MG63 (cell line): ENCODE results near the gene GNAQ. TPM values are rescaled to one million over a fixed set of nuclear protein-coding genes. Genes with fewer than 3 reads are reported as not detected.
A peak's percentile ranks its signal among the peaks of the same experiment; 100 is the strongest.

Experiments
- DNase-seq: peaks from one replicate; pipeline ENCODE4 v3.0.0-alpha.2; 2020
- H3K27me3 ChIP-seq: fragments of 250-450 bp; sonication (Bioruptor Pico); 2 replicates; pipeline ENCODE4 v1.5.1; 2020; ENCODE audit warnings: mild to moderate bottlenecking, moderate library complexity
- H3K36me3 ChIP-seq: fragments of 250-450 bp; sonication (Bioruptor Pico); 2 replicates; pipeline ENCODE4 v1.5.1; 2020; ENCODE audit warnings: mild to moderate bottlenecking, moderate library complexity
- H3K4me3 ChIP-seq: fragments of 250-450 bp; sonication (Bioruptor Pico); 2 replicates; pipeline ENCODE4 v1.5.1; 2020; ENCODE audit warnings: mild to moderate bottlenecking, moderate library complexity
- H3K9me3 ChIP-seq: fragments of 250-450 bp; sonication (Bioruptor Pico); 2 replicates; pipeline ENCODE4 v1.5.1; 2020; ENCODE audit warnings: mild to moderate bottlenecking, moderate library complexity
- total RNA-seq: library from RNA; depleted of rRNA; stranded (reverse); fragments of >200 nt; shearing (Covaris generic); gene quantifications from 2 replicates; pipeline ENCODE4 v1.2.3, GENCODE V29; 2014; ENCODE audit warnings: low replicate concordance

Gene GNAQ
- total RNA-seq, 1 experiment from 2014 or later, result 20.2 TPM

GRCh38 chr9:77966718-77967117 lies 64.9 kb downstream of the GNAQ start:
- H3K9me3 ChIP-seq, result no peaks in the 10 kb centered on the region

GRCh38 chr9:77965445-77966123 lies 66.0 kb downstream of the GNAQ start:
- Histone ChIP-seq H3K4me3 (no peak overlapping the region), H3K36me3 (no peaks in the 10 kb centered on the region)

More at GRCh38 chr9:77966718-77967117, 64.9 kb downstream of the GNAQ start:
- H3K27me3 ChIP-seq, result no peaks in the 10 kb centered on the region
- no peak overlapping the region for H3K4me3 ChIP-seq
- no peak for DNase-seq
- no peaks in the 10 kb centered on the region for H3K36me3 ChIP-seq

GRCh38 chr9:77964258-77964657 lies 67.4 kb downstream of the GNAQ start:
- Histone ChIP-seq H3K9me3 (no peaks in the 10 kb centered on the region), H3K27me3 (no peaks in the 10 kb centered on the region), H3K4me3 (no peak overlapping the region), H3K36me3 (no peaks in the 10 kb centered on the region)
- no peak for DNase-seq

More at GRCh38 chr9:77965445-77966123, 66.0 kb downstream of the GNAQ start:
- DNase-seq, result no peak
- H3K9me3 ChIP-seq, result no peaks in the 10 kb centered on the region
- H3K27me3 ChIP-seq, result no peaks in the 10 kb centered on the region

- Histone ChIP-seq H3K27me3 (no peaks in the 10 kb centered on the region), H3K9me3 (no peaks in the 10 kb centered on the region), H3K36me3 (no peaks in the 10 kb centered on the region), H3K4me3 (no peak overlapping the region)
- DNase-seq, result no peak
These were observed 70.1 kb downstream of the GNAQ start for GRCh38 chr9:77961541-77961940.

GRCh38 chr9:77960356-77961153 lies 71.1 kb downstream of the GNAQ start:
- H3K36me3 ChIP-seq, result no peaks in the 10 kb centered on the region
- no peaks in the 10 kb centered on the region for H3K9me3 ChIP-seq
- no peak for DNase-seq
- no peak overlapping the region for H3K4me3 ChIP-seq
- no peaks in the 10 kb centered on the region for H3K27me3 ChIP-seq

GRCh38 chr9:77959803-77960202 lies 71.8 kb downstream of the GNAQ start:
- H3K27me3 ChIP-seq, result no peaks in the 10 kb centered on the region
- DNase-seq, result no peak
- no peak overlapping the region for H3K4me3 ChIP-seq

GRCh38 chr9:77957652-77958051 lies 74.0 kb downstream of the GNAQ start:
- Histone ChIP-seq H3K27me3 (no peaks in the 10 kb centered on the region), H3K4me3 (no peak overlapping the region), H3K9me3 (no peaks in the 10 kb centered on the region), H3K36me3 (no peaks in the 10 kb centered on the region)
- DNase-seq, result no peak

More at GRCh38 chr9:77959803-77960202, 71.8 kb downstream of the GNAQ start:
- Histone ChIP-seq H3K36me3 (no peaks in the 10 kb centered on the region), H3K9me3 (no peaks in the 10 kb centered on the region)

- no peak for DNase-seq
- H3K27me3 ChIP-seq, result no peaks in the 10 kb centered on the region
- no peaks in the 10 kb centered on the region for H3K36me3 ChIP-seq
- no peak overlapping the region for H3K4me3 ChIP-seq
- H3K9me3 ChIP-seq, result no peaks in the 10 kb centered on the region
These were observed 75.1 kb downstream of the GNAQ start for GRCh38 chr9:77956555-77956954.

GRCh38 chr9:77954666-77955015 lies 77.0 kb downstream of the GNAQ start:
- Histone ChIP-seq H3K9me3 (no peaks in the 10 kb centered on the region), H3K36me3 (no peaks in the 10 kb centered on the region), H3K27me3 (no peaks in the 10 kb centered on the region), H3K4me3 (no peak overlapping the region)
- DNase-seq, result peak; percentile 19

- no peaks in the 10 kb centered on the region for H3K27me3 ChIP-seq
These were observed 77.5 kb downstream of the GNAQ start for GRCh38 chr9:77954013-77954665.

GRCh38 chr9:77953590-77953989 lies 78.0 kb downstream of the GNAQ start:
- no peaks in the 10 kb centered on the region for H3K9me3 ChIP-seq
- H3K4me3 ChIP-seq, result no peak overlapping the region
- DNase-seq, result no peak
- no peaks in the 10 kb centered on the region for H3K36me3 ChIP-seq
- H3K27me3 ChIP-seq, result no peaks in the 10 kb centered on the region

More at GRCh38 chr9:77954013-77954665, 77.5 kb downstream of the GNAQ start:
- no peak for DNase-seq
- H3K4me3 ChIP-seq, result no peak overlapping the region
- no peaks in the 10 kb centered on the region for H3K36me3 ChIP-seq
- H3K9me3 ChIP-seq, result no peaks in the 10 kb centered on the region

- peak; percentile 2 for DNase-seq
- Histone ChIP-seq H3K4me3 (no peak overlapping the region), H3K36me3 (no peaks in the 10 kb centered on the region), H3K27me3 (no peaks in the 10 kb centered on the region), H3K9me3 (no peaks in the 10 kb centered on the region)
These were observed 78.8 kb downstream of the GNAQ start for GRCh38 chr9:77952635-77953328.

GRCh38 chr9:77951369-77951768 lies 80.2 kb downstream of the GNAQ start:
- no peaks in the 10 kb centered on the region for H3K36me3 ChIP-seq
- H3K9me3 ChIP-seq, result no peaks in the 10 kb centered on the region
- no peak overlapping the region for H3K4me3 ChIP-seq
- H3K27me3 ChIP-seq, result no peaks in the 10 kb centered on the region
- DNase-seq, result no peak

- H3K36me3 ChIP-seq, result no peaks in the 10 kb centered on the region
These were observed 81.7 kb downstream of the GNAQ start for GRCh38 chr9:77949751-77950436.

GRCh38 chr9:77947651-77948050 lies 84.0 kb downstream of the GNAQ start:
- H3K4me3 ChIP-seq, result no peak overlapping the region
- H3K9me3 ChIP-seq, result no peaks in the 10 kb centered on the region
- H3K36me3 ChIP-seq, result no peaks in the 10 kb centered on the region
- DNase-seq, result no peak
- H3K27me3 ChIP-seq, result no peaks in the 10 kb centered on the region

More at GRCh38 chr9:77949751-77950436, 81.7 kb downstream of the GNAQ start:
- Histone ChIP-seq H3K4me3 (no peak overlapping the region), H3K9me3 (no peaks in the 10 kb centered on the region), H3K27me3 (no peaks in the 10 kb centered on the region)
- DNase-seq, result no peak

- Histone ChIP-seq H3K36me3 (no peaks in the 10 kb centered on the region), H3K9me3 (no peaks in the 10 kb centered on the region), H3K27me3 (no peaks in the 10 kb centered on the region), H3K4me3 (no peak overlapping the region)
- peak; percentile 8 for DNase-seq
These were observed 84.5 kb downstream of the GNAQ start for GRCh38 chr9:77946969-77947620.
